MM.1S (cell line): ENCODE data around the gene YPEL1.

Experiments used
- EZH2 ChIP-seq: fragments of 300-600 bp; sonication (generic); optimal IDR thresholded peaks from 2 replicates; pipeline ENCODE3; 2017; ENCODE audit warnings: low read depth, mild to moderate bottlenecking, antibody characterized with exemption, low read length, mixed read lengths
- EZH2phosphoT487 ChIP-seq: fragments of 300-600 bp; sonication (generic); IDR thresholded peaks from 2 replicates; pipeline ENCODE4 v1.6.1; 2018; ENCODE audit warnings: antibody characterized with exemption, low read length
- TF ChIP-seq, protein P1 (sequence below): fragments of 300-600 bp; sonication (generic); IDR thresholded peaks from 2 replicates; pipeline ENCODE4 v1.5.1; 2016; ENCODE audit warnings: antibody characterized with exemption, low read length, mixed read lengths

DNA sequence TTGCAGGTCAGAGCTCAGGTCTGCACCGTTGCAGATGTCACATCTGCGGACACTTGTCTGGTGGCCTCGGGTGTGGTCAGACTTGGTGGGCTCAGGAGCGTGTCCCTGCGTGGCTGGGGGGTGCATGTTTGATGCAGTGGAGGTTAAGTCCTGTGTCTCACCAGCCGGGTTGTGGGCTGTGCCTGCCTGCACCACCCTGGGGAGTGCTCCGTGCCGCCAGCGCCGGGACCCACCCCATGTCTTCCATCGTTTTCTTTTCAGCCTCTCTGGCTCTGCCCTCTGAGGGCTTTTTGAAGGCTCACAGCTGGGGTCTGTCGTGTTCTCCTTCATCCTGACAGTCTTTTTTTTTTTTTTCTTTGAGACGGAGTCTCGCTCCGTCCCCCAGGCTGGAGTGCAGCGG, 43.8 kb downstream of the YPEL1 start:
- TF ChIP-seq, protein P1, sequence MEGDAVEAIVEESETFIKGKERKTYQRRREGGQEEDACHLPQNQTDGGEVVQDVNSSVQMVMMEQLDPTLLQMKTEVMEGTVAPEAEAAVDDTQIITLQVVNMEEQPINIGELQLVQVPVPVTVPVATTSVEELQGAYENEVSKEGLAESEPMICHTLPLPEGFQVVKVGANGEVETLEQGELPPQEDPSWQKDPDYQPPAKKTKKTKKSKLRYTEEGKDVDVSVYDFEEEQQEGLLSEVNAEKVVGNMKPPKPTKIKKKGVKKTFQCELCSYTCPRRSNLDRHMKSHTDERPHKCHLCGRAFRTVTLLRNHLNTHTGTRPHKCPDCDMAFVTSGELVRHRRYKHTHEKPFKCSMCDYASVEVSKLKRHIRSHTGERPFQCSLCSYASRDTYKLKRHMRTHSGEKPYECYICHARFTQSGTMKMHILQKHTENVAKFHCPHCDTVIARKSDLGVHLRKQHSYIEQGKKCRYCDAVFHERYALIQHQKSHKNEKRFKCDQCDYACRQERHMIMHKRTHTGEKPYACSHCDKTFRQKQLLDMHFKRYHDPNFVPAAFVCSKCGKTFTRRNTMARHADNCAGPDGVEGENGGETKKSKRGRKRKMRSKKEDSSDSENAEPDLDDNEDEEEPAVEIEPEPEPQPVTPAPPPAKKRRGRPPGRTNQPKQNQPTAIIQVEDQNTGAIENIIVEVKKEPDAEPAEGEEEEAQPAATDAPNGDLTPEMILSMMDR: no peak
- TF ChIP-seq EZH2 (no peak), EZH2phosphoT487 (no peak)
